Measurements from ENCODE around the gene NAIF1. TPM values are rescaled to one million over a fixed set of nuclear protein-coding genes. Genes with fewer than 3 reads are reported as not detected.
A peak's percentile ranks its signal among the peaks of the same experiment; 100 is the strongest.

The NAIF1 gene
- total RNA-seq, 1 experiment from 2014 or later: 17.3 TPM

DNA sequence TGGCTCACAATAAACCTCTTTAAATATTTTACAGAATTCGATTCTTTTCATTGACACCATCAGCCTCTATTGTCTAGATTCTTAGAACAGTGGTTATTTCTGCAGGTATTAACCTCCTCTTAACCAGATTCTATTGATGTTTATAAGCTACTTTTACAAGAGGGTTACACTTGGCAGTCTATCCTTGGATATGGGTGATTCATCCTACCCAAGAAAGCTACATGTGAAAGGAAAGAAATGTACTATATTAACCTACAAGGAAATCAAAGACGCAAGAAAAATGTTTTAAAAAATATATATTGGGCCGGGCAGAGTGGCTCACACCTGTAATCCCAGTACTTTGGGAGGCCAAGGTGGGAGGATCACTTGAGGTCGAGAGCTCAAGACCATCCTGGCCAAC, 17.6 kb upstream of the NAIF1 start:
- Histone ChIP-seq H4K20me1 (ENCODE audit: insufficient read depth) (no peaks in the 10 kb centered on the region), H3K27me3 (ENCODE audit: insufficient read depth, low read depth) (no peaks in the 10 kb centered on the region), H3K4me2 (no peak overlapping the region), H3K36me3 (ENCODE audit: low read depth) (no peaks in the 10 kb centered on the region), H3K4me1 (replicated peaks; ENCODE audit: insufficient read depth) (peaks cover 10% of the 10 kb centered on the region; the same call in 1 of the 2 replicates), H3K27ac (no peak overlapping the region), H3K9me2 (ENCODE audit: insufficient read depth) (no peaks in the 10 kb centered on the region), H3K4me3 (no peak overlapping the region), H2AFZ (no peak overlapping the region), H3K9me3 (ENCODE audit: insufficient read depth, low read depth) (no peaks in the 10 kb centered on the region), H3K79me2 (ENCODE audit: low read depth) (peaks cover 33% of the 10 kb centered on the region), H3F3A (ENCODE audit: insufficient read depth, low read depth) (peaks cover 12% of the 10 kb centered on the region)
- TF ChIP-seq EZH2 (IDR thresholded peaks at IDR 0.05; ENCODE audit: low read depth) (no peak), CTCF (conservative IDR thresholded peaks at IDR 0.05) (no peak)
- POLR2A ChIA-PET (ENCODE audit: unreplicated experiment): no interaction called here
- intact Hi-C loops (cut with micrococcal nuclease; ENCODE audit: unreplicated experiment): no loop called here
- DNase-seq: no peak
- CTCF ChIA-PET: interaction anchor here (0.7 kb wide), 1 partner anchor 12 kb away, joined by 4 read pairs; no protein-coding TSS in a partner anchor
- BruUV-seq (replicated peaks): TSS peak; percentile 11

GRCh38 chr9:128082151-128082550, 15.0 kb upstream of the NAIF1 start:
- no peaks in the 10 kb centered on the region for H3K9me2 ChIP-seq (ENCODE audit: insufficient read depth)
- TF ChIP-seq EZH2 (IDR thresholded peaks at IDR 0.05; ENCODE audit: low read depth): no peak
- no peak for TF ChIP-seq CTCF (conservative IDR thresholded peaks at IDR 0.05)
- no peaks in the 10 kb centered on the region for H4K20me1 ChIP-seq (ENCODE audit: insufficient read depth)
- H2AFZ ChIP-seq: no peak overlapping the region
- H3K4me2 ChIP-seq: no peak overlapping the region
- peak in 1 of 2 experiments; percentile 70 for DNase-seq
- H3K36me3 ChIP-seq (ENCODE audit: low read depth): no peaks in the 10 kb centered on the region
- H3K4me1 ChIP-seq (replicated peaks; ENCODE audit: insufficient read depth): peaks cover 36% of the 10 kb centered on the region
- H3K79me2 ChIP-seq (ENCODE audit: low read depth): peaks cover 39% of the 10 kb centered on the region
- no peaks in the 10 kb centered on the region for H3K27me3 ChIP-seq (ENCODE audit: insufficient read depth, low read depth)
- BruUV-seq (replicated peaks): no TSS peak
- ChIA-PET CTCF (interaction anchor here (0.6 to 0.7 kb wide), 3 partner anchors 10 to 366 kb away, joined by 3 to 7 read pairs (median 3); no protein-coding TSS in a partner anchor), POLR2A (ENCODE audit: unreplicated experiment) (interaction anchor here (0.6 to 1.0 kb wide), 2 partner anchors 15 to 333 kb away, joined by 6 to 25 read pairs; partner anchors contain the start of gene NAIF1)
- no peaks in the 10 kb centered on the region for H3K9me3 ChIP-seq (ENCODE audit: insufficient read depth, low read depth)
- H3K27ac ChIP-seq: no peak overlapping the region
- no peak overlapping the region for H3K4me3 ChIP-seq
- intact Hi-C loops (cut with micrococcal nuclease; ENCODE audit: unreplicated experiment): loop anchor here (2.0 kb wide), 2 partner anchors 47 to 139 kb away; no protein-coding TSS in a partner anchor
- peaks cover 36% of the 10 kb centered on the region for H3F3A ChIP-seq (ENCODE audit: insufficient read depth, low read depth)

DNA sequence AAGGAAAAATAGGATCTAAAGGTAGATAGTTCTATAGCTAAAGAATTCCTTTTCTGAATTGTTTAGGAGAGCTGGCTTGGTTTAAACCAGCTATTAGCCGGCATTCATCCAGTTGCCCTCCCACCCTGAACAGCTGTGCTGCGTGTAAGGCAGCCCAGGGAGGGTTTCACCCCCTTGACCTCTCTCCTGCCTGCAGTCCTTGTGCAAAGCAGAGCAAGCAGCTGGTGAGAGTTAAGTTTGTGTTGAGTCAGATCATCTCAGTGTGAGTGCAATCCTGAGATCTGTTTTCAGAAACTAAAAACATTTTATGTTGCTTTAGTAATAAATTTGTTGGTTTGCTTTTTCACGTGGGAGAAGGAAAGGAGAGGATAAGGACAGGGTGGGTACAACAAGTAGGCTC, 13.9 kb upstream of the NAIF1 start:
- POLR2A ChIA-PET (ENCODE audit: unreplicated experiment): interaction anchor here (0.8 kb wide), 1 partner anchor 13 kb away, joined by 3 read pairs; the partner anchor contains the start of gene SLC25A25
- CTCF ChIA-PET: no interaction called here
- BruUV-seq (replicated peaks): no TSS peak
- no peak for DNase-seq
- H3K9me2 ChIP-seq (ENCODE audit: insufficient read depth): no peaks in the 10 kb centered on the region
- H3K4me3 ChIP-seq: no peak overlapping the region
- H3K27me3 ChIP-seq (ENCODE audit: insufficient read depth, low read depth): no peaks in the 10 kb centered on the region
- no peak overlapping the region for H2AFZ ChIP-seq
- no peaks in the 10 kb centered on the region for H4K20me1 ChIP-seq (ENCODE audit: insufficient read depth)
- no peak for TF ChIP-seq EZH2 (IDR thresholded peaks at IDR 0.05; ENCODE audit: low read depth)
- no peak for TF ChIP-seq CTCF (conservative IDR thresholded peaks at IDR 0.05)
- peaks cover 40% of the 10 kb centered on the region for H3K4me1 ChIP-seq (replicated peaks; ENCODE audit: insufficient read depth)
- H3K79me2 ChIP-seq (ENCODE audit: low read depth): peaks cover 48% of the 10 kb centered on the region
- H3K4me2 ChIP-seq: no peak overlapping the region
- H3F3A ChIP-seq (ENCODE audit: insufficient read depth, low read depth): peaks cover 35% of the 10 kb centered on the region
- intact Hi-C loops (cut with micrococcal nuclease; ENCODE audit: unreplicated experiment): no loop called here
- no peaks in the 10 kb centered on the region for H3K9me3 ChIP-seq (ENCODE audit: insufficient read depth, low read depth)
- no peak overlapping the region for H3K27ac ChIP-seq
- H3K36me3 ChIP-seq (ENCODE audit: low read depth): no peaks in the 10 kb centered on the region
